ENCODE data around the gene OTOA. TPM values are rescaled to one million over a fixed set of nuclear protein-coding genes. Genes with fewer than 3 reads are reported as not detected.
"Not testable (repeated sequence)": the region's sequence is repeated elsewhere in the genome, so short reads cannot be mapped to it uniquely, and the experiment has no call there.

The OTOA gene
- total and polyA plus RNA-seq, 12 donors = 0.06 to 0.21 (median 0.07) TPM; not detected in 6

- WGBS, 2 donors = 77 to 83% methylated on average over 3 of the region's 3 CpGs
These were observed 3.8 kb downstream of the OTOA start for GRCh38 chr16:21667575-21667974.

GRCh38 chr16:21673469-21673868, 9.7 kb downstream of the OTOA start:
- 64 to 91% methylated on average over 3 of the region's 3 CpGs for WGBS, 2 donors
- Histone ChIP-seq H3K9me3 (peaks cover 0 to 20% (median 0%) of the 10 kb centered on the region in 11 donors), H3K36me3 (no peaks in the 10 kb centered on the region), H3K4me3 (no peak overlapping the region), H3K27ac (no peak overlapping the region), H3K27me3 (peaks cover 0 to 8% (median 4%) of the 10 kb centered on the region in 7 donors), H3K4me1 (no peaks in the 10 kb centered on the region)
- DNase-seq (no peak), ATAC-seq (no peak)
- TF ChIP-seq CTCF (IDR thresholded peaks at IDR 0.05) = no peak
- intact Hi-C loops (cut with DNase I) = no loop called here

More at GRCh38 chr16:21667575-21667974, 3.8 kb downstream of the OTOA start:
- no peak overlapping the region for H3K4me3 ChIP-seq
- H3K27me3 ChIP-seq = peaks cover 0 to 30% (median 19%) of the 10 kb centered on the region in 7 donors
- peaks cover 0 to 10% (median 0%) of the 10 kb centered on the region in 9 donors for H3K4me1 ChIP-seq
- H3K9me3 ChIP-seq = no peaks in the 10 kb centered on the region
- H3K27ac ChIP-seq = no peak overlapping the region
- DNase-seq (no peak), ATAC-seq (no peak)
- H3K36me3 ChIP-seq = no peaks in the 10 kb centered on the region
- intact Hi-C loops (cut with DNase I) = no loop called here
- TF ChIP-seq CTCF (IDR thresholded peaks at IDR 0.05) = no peak

- DNase-seq; H3K4me3 ChIP-seq; intact Hi-C loops (cut with DNase I); H3K4me1 ChIP-seq; ATAC-seq; H3K27ac ChIP-seq; H3K36me3 ChIP-seq: not testable (repeated sequence)
- Histone ChIP-seq H3K27me3 (peaks cover 0 to 17% (median 5%) of the 10 kb centered on the region in 7 donors), H3K9me3 (peaks cover 0 to 20% (median 0%) of the 10 kb centered on the region in 11 donors)
- WGBS, 2 donors = 90 to 92% methylated on average over 4 of the region's 4 CpGs
These were observed 10.7 kb downstream of the OTOA start for GRCh38 chr16:21674456-21674855.

GRCh38 chr16:21680714-21681113, 16.9 kb downstream of the OTOA start:
- H3K9me3 ChIP-seq; H3K27ac ChIP-seq; H3K4me1 ChIP-seq; intact Hi-C loops (cut with DNase I); DNase-seq; H3K36me3 ChIP-seq; ATAC-seq; H3K4me3 ChIP-seq: not testable (repeated sequence)
- H3K27me3 ChIP-seq = peaks cover 0 to 26% (median 12%) of the 10 kb centered on the region in 7 donors
- WGBS, 2 donors = 88% methylated on average over 5 of the region's 5 CpGs

- no peaks in the 10 kb centered on the region for H3K4me1 ChIP-seq
These were observed 19.4 kb downstream of the OTOA start for GRCh38 chr16:21683184-21683583.

More at GRCh38 chr16:21683184-21683583, 19.4 kb downstream of the OTOA start:
- DNase-seq (no peak), ATAC-seq (no peak)
- Histone ChIP-seq H3K4me3 (no peak overlapping the region), H3K9me3 (peaks cover 0 to 2% (median 0%) of the 10 kb centered on the region in 11 donors), H3K36me3 (no peaks in the 10 kb centered on the region), H3K27ac (no peak overlapping the region), H3K27me3 (peaks cover 0 to 22% (median 11%) of the 10 kb centered on the region in 7 donors)
- intact Hi-C loops (cut with DNase I) = no loop called here
- no peak for TF ChIP-seq CTCF (IDR thresholded peaks at IDR 0.05)
- 71 to 75% methylated on average over 3 of the region's 3 CpGs for WGBS, 2 donors
